LNCaP clone FGC (cell line): ENCODE results near the gene WRAP53.
A peak's percentile ranks its signal among the peaks of the same experiment; 100 is the strongest.

Experiments used
- DNase-seq: peaks from one replicate; pipeline ENCODE4 v3.0.0-alpha.2; 2011; ENCODE audit warnings: low read depth
- H3K4me3 ChIP-seq: 2 replicates; pipeline ENCODE4 v1.5.1; 2011; ENCODE audit warnings: mild to moderate bottlenecking, low read depth, low read length, control low read depth
- CTCF ChIP-seq: IDR thresholded peaks from 2 replicates; pipeline ENCODE4 v1.5.1; 2012; ENCODE audit warnings: mild to moderate bottlenecking; ENCODE audit not compliant: control insufficient read depth, insufficient read depth; ENCODE audit errors: extremely low read depth

Gene WRAP53

GRCh38 chr17:7651097-7651664 lies 37.1 kb upstream of the WRAP53 start:
- no peak for TF ChIP-seq CTCF
- DNase-seq = no peak
- H3K4me3 ChIP-seq = peak overlapping the region; percentile 29

DNA sequence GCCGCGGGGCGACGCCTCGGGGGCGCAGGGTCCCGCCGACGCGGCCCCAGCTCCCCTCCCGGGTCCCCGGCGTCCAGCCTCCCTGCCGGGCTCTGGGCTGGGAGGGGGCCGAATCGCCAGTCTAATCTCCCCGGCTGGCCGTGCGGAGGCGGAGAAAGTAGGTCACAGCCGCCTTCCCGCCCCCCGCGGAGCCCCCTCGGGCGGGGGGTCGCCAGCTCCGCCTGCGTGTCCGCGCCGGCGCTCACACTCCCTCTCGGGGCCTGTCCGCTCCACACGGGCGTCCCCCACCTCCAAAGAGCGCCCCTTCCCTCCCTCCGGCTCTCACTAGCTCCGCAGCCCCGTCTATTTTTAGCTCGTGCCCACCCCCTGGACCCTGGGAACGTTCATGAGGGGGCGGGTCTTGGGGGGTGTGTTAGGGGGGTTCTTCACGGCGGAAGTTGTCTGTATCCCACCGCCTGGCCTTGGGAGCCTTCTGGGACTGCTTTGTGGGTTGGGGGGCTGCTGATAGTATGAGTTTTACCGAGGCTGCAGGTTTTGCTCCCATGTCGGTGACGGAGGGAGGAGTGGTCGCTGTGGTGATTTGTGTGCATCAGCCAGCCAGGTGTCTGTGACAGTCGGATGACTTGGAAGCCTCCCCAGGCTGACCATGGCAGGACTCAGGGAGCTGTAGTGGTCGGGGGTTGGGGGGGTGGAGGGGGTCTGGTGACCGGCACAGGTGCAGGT lies 36.5 kb upstream of the WRAP53 start:
- DNase-seq = no peak
- no peak overlapping the region for H3K4me3 ChIP-seq
- no peak for TF ChIP-seq CTCF

- no peak for TF ChIP-seq CTCF
- no peak for DNase-seq
- no peak overlapping the region for H3K4me3 ChIP-seq
Measured at GRCh38 chr17:7652388-7653356, 35.6 kb upstream of the WRAP53 start.

GRCh38 chr17:7654832-7655540 lies 33.3 kb upstream of the WRAP53 start:
- no peak overlapping the region for H3K4me3 ChIP-seq
- DNase-seq = no peak
- no peak for TF ChIP-seq CTCF

DNA sequence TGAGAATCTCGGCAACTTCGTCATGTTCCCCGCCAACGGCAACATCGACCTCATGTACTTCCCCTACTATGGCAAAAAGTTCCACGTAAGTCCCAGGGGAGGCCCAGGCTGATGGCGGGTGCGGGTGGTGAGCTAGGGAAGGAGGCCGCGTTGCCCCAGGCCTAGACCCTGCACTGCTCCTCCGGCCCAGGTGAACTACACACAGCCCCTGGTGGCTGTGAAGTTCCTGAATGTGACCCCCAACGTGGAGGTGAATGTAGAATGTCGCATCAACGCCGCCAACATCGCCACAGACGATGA lies 32.8 kb upstream of the WRAP53 start:
- no peak for TF ChIP-seq CTCF
- no peak for DNase-seq
- H3K4me3 ChIP-seq = no peak overlapping the region

DNA sequence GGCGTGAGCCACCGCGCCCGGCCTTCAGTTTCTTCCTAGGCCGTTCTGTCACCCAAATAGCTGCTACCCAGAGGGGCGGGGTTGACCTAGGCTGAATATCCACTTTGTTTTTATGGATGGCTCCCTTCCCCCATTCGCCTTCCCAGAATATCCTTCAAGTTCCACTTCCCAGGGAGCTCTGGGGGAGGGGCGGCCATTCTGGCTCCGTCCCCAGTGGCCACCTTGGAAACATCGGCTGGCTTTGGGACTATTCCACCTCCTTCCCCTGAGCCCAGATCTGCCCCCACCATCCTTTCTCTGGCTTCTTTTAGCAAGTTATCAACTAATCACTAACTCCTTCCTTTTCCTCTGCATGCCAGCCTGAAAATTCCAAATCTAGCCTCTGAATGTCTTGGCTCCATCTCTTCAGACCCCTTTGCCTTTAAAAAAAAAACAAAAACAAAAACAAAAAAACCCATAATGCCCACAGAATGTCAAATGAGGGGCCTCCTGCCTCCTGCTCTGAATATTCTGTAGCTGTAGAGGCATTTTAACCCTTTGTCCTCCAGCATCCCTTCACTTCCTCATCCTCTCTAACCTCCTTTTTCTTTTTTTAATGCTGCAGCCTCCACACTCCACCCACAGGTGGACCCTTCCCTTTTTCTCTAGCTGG lies 31.2 kb upstream of the WRAP53 start:
- DNase-seq = no peak
- H3K4me3 ChIP-seq = no peak overlapping the region
- no peak for TF ChIP-seq CTCF
